GM12878 (cell line): ENCODE results near the gene ARL11. TPM values are rescaled to one million over a fixed set of nuclear protein-coding genes. Genes with fewer than 3 reads are reported as not detected.

Experiments
- ATAC-seq: fragments of 200-7000 bp; cut with Tn5 transposase; 3 replicates; pipeline ENCODE4 v1.9.1; 2020; ENCODE audit warnings: mild to moderate bottlenecking, moderate library complexity
- BruUV-seq: library from RNA; stranded (reverse); fragments of 400-500 nt; replicated peaks from 2 replicates; lab custom pipeline; 2021; lab: Mats Ljungman, UMichigan
- CTCF ChIA-PET: fragments of 300-600 bp; sonication (Branson Sonifier 250); formaldehyde crosslinking; extraction: SDS; loops from one replicate; lab custom pipeline; 2021; ENCODE audit warnings: inconsistent platforms; lab: Yijun Ruan, JAX
- POLR2A ChIA-PET: fragments of 350-600 bp; formaldehyde crosslinking; extraction: SDS; loops from one replicate; lab custom pipeline; 2021; ENCODE audit warnings: inconsistent platforms; lab: Charles Lee
- RAD21 ChIA-PET: fragments of 300-600 bp; sonication (Branson Sonifier 250); formaldehyde crosslinking; loops from one replicate; lab custom pipeline; 2023; ENCODE audit warnings: antibody characterized with exemption; ENCODE audit not compliant: unreplicated experiment; lab: Charles Lee
- SMC1A ChIA-PET: fragments of 300-600 bp; sonication (Branson Sonifier 250); formaldehyde crosslinking; loops from one replicate; lab custom pipeline; 2023; ENCODE audit not compliant: unreplicated experiment, uncharacterized antibody; lab: Charles Lee
- DNase-seq: peaks from one replicate; pipeline ENCODE4 v3.0.0-alpha.2; 2011; ENCODE audit warnings: low read depth, low spot score
- FAIRE-seq: peaks from 3 replicates; lab custom pipeline; 2011; peaks lifted over from hg19 to GRCh38; lab: Jason Lieb, UNC
- H2AFZ ChIP-seq: 2 replicates; pipeline ENCODE4 v1.6.0; 2011; ENCODE audit warnings: low read depth, low read length, control low read depth; ENCODE audit not compliant: control insufficient read depth
- H3K27ac ChIP-seq: 2 replicates; pipeline ENCODE4 v1.5.1; 2011; ENCODE audit warnings: control low read depth; ENCODE audit not compliant: control insufficient read depth, insufficient read depth
- H3K27me3 ChIP-seq, 2 experiments: replicated peaks in 1 of 2; 2 replicates each; pipeline versions ENCODE4 v1.6.0 to v1.6.1; 2011; ENCODE audit warnings: low read length in 1 of 2; ENCODE audit not compliant: control insufficient read depth in 2 of 2, insufficient read depth in 2 of 2
- H3K36me3 ChIP-seq, 2 experiments: 2 replicates each; pipeline ENCODE4 v1.5.1; 2011; ENCODE audit warnings: low read length in 1 of 2; ENCODE audit not compliant: control insufficient read depth in 2 of 2, insufficient read depth in 2 of 2
- H3K4me1 ChIP-seq: 2 replicates; pipeline ENCODE4 v1.6.1; 2011; ENCODE audit warnings: mild to moderate bottlenecking, low read length, moderate library complexity, mixed read lengths; ENCODE audit not compliant: control insufficient read depth, insufficient read depth
- H3K4me2 ChIP-seq: 2 replicates; pipeline ENCODE4 v1.6.0; 2011; ENCODE audit warnings: control low read depth; ENCODE audit not compliant: control insufficient read depth, insufficient read depth
- H3K4me3 ChIP-seq: fragments of 200-600 bp; sonication (generic); 2 replicates; pipeline ENCODE4 v1.5.1; 2016
- H3K79me2 ChIP-seq: 2 replicates; pipeline ENCODE4 v1.6.0; 2011; ENCODE audit warnings: low read length; ENCODE audit not compliant: control insufficient read depth, insufficient read depth
- H3K9ac ChIP-seq: 2 replicates; pipeline ENCODE4 v1.8.0; 2011; ENCODE audit warnings: low read length, control low read depth, mixed read lengths; ENCODE audit not compliant: control insufficient read depth, insufficient read depth
- H3K9me3 ChIP-seq: replicated peaks from 3 replicates; pipeline ENCODE4 v1.5.1; 2011; ENCODE audit warnings: mild to moderate bottlenecking, low read length; ENCODE audit not compliant: control insufficient read depth, insufficient read depth
- H4K20me1 ChIP-seq: 2 replicates; pipeline ENCODE4 v1.6.0; 2011; ENCODE audit not compliant: control insufficient read depth, insufficient read depth
- ASH2L ChIP-seq: fragments of 300-600, 200-600 bp; sonication (generic); IDR thresholded peaks from 2 replicates; pipeline ENCODE4 v1.6.1; 2017; ENCODE audit warnings: low read depth, mild to moderate bottlenecking, borderline replicate concordance
- ATF7 ChIP-seq: fragments of 450-650 bp; IDR thresholded peaks from 2 replicates; pipeline ENCODE4 v1.6.1; 2016; ENCODE audit warnings: low read depth, mild to moderate bottlenecking
- CHD4 ChIP-seq: fragments of 200-600 bp; sonication (generic); IDR thresholded peaks from 2 replicates; pipeline ENCODE4 v1.6.1; 2016; ENCODE audit warnings: mild to moderate bottlenecking
- EGR1 ChIP-seq, 2 experiments: IDR thresholded peaks; 1 replicate in 1 of 2; 2 replicates in 1 of 2; pipeline ENCODE4 v1.6.1; 2011 to 2012; ENCODE audit warnings: low read depth in 2 of 2, low read length in 2 of 2, borderline replicate concordance in 1 of 2, mild to moderate bottlenecking in 1 of 2, moderate library complexity in 1 of 2
- GABPA ChIP-seq: IDR thresholded peaks from 2 replicates; pipeline ENCODE4 v1.6.1; 2014; ENCODE audit warnings: antibody characterized with exemption, low read depth, mild to moderate bottlenecking, inconsistent platforms
- HDGF ChIP-seq: fragments of 450-650 bp; IDR thresholded peaks from 2 replicates; pipeline ENCODE4 v1.6.1; 2016; ENCODE audit warnings: antibody characterized with exemption
- HSF1 ChIP-seq: fragments of 150-350 bp; IDR thresholded peaks from 2 replicates; pipeline ENCODE4 v1.6.1; 2014; ENCODE audit warnings: mild to moderate bottlenecking, low read depth, low read length
- IRF4 ChIP-seq: IDR thresholded peaks from 2 replicates; pipeline ENCODE4 v1.6.1; 2011; ENCODE audit warnings: low read depth, low read length
- KLF5 ChIP-seq: fragments of 450-650 bp; IDR thresholded peaks from 2 replicates; pipeline ENCODE4 v1.6.1; 2014; ENCODE audit warnings: mild to moderate bottlenecking; ENCODE audit not compliant: partially characterized antibody
- MXI1 ChIP-seq: fragments of 150-350 bp; IDR thresholded peaks from 2 replicates; pipeline ENCODE4 v1.6.1; 2011; ENCODE audit warnings: low read depth, mild to moderate bottlenecking, inconsistent platforms, low read length, improper control_type of control experiment
- NFYA ChIP-seq: IDR thresholded peaks from 2 replicates; pipeline ENCODE4 v1.6.1; 2011; ENCODE audit warnings: low read depth, mild to moderate bottlenecking, low read length, improper control_type of control experiment, borderline replicate concordance
- SKIL ChIP-seq: fragments of 450-650 bp; IDR thresholded peaks from 2 replicates; pipeline ENCODE4 v1.6.1; 2017; ENCODE audit warnings: mild to moderate bottlenecking, low read depth, inconsistent platforms; ENCODE audit not compliant: poor library complexity, severe bottlenecking
- SRF ChIP-seq, 2 experiments: IDR thresholded peaks; 2 replicates each; pipeline ENCODE4 v1.6.1; 2011; ENCODE audit warnings: low read depth in 2 of 2, low read length in 2 of 2, mild to moderate bottlenecking in 1 of 2, moderate library complexity in 1 of 2
- SUPT20H ChIP-seq: IDR thresholded peaks from 2 replicates; pipeline ENCODE4 v1.6.1; 2011; ENCODE audit warnings: low read depth, mild to moderate bottlenecking, low read length, moderate library complexity, borderline replicate concordance; ENCODE audit not compliant: control insufficient read depth
- SUZ12 ChIP-seq: fragments of 200-600 bp; sonication (generic); IDR thresholded peaks from one replicate; pipeline ENCODE4 v1.6.1; 2018; ENCODE audit warnings: antibody characterized with exemption, mild to moderate bottlenecking; ENCODE audit not compliant: unreplicated experiment
- TCF3 ChIP-seq: IDR thresholded peaks from 2 replicates; pipeline ENCODE4 v1.6.1; 2012; ENCODE audit warnings: low read depth, mild to moderate bottlenecking, low read length, borderline replicate concordance; ENCODE audit not compliant: insufficient read depth
- TCF7 ChIP-seq: IDR thresholded peaks from 2 replicates; pipeline ENCODE4 v1.6.1; 2014; ENCODE audit warnings: antibody characterized with exemption, borderline replicate concordance
- ZNF217 ChIP-seq: fragments of 450-650 bp; IDR thresholded peaks from 2 replicates; pipeline ENCODE4 v1.6.1; 2017; ENCODE audit warnings: antibody characterized with exemption, mild to moderate bottlenecking
- ZSCAN29 ChIP-seq: fragments of 450-650 bp; IDR thresholded peaks from 2 replicates; pipeline ENCODE4 v1.6.1; 2017; ENCODE audit warnings: mild to moderate bottlenecking, moderate library complexity
- WGBS: methylation state at CpG from one replicate; pipeline ENCODE4 v1.1.6; 2016; ENCODE audit warnings: low lambda C conversion rate; ENCODE audit not compliant: insufficient replicate concordance, insufficient coverage; ENCODE audit errors: missing lambda C conversion rate; 5-methylcytosine and 5-hydroxymethylcytosine counted together
- in situ Hi-C: fragments of 300-500 bp; cut with MboI; formaldehyde crosslinking; loops from 9 replicates; pipeline ENCODE4 v1.14.3; 2018; ENCODE audit warnings: mixed read lengths
- intact Hi-C: fragments of 100-400 bp; cut with micrococcal nuclease; formaldehyde crosslinking; loops from one replicate; pipeline ENCODE4 v1.14.2; 2022; ENCODE audit not compliant: unreplicated experiment
- polyA plus RNA-seq, 11 experiments: library from polyadenylated mRNA; depleted of rRNA in 4 of 11; unstranded in 6 of 11; stranded (reverse) in 5 of 11; fragments of >200 nt; fragmentation: Nextera tagmentation in 4 of 11; fragmentation: Illumina TruSeq in 1 of 11; extraction: Ambion mirVana in 4 of 11; extraction: Trizol in 1 of 11; gene quantifications; 1 replicate in 1 of 11; 2 replicates in 10 of 11; pipeline versions ENCODE4 v1.2.1 to v1.2.3, GENCODE V29; 2011 to 2016; ENCODE audit warnings: inconsistent platforms in 2 of 11, missing spikeins in 2 of 11, low read depth in 1 of 11
- total RNA-seq, 4 experiments: library from RNA; depleted of rRNA in 3 of 4; stranded (reverse); fragments of >200 nt in 3 of 4; fragmentation: Illumina TruSeq in 1 of 4; extraction: Trizol in 1 of 4; gene quantifications; 2 replicates each; pipeline versions ENCODE4 v1.2.1 to v1.2.3, GENCODE V29; 2013 to 2021

Gene ARL11
- total and polyA plus RNA-seq, 10 of the 15 experiments (the other 5 are each of a cell fraction or from before 2014, with no cell fraction given): 2.0 to 7.2 (median 4.4) TPM

- TF ChIP-seq MXI1 (no peak), HSF1 (no peak), ZSCAN29 (no peak), ATF7 (no peak), TCF7 (no peak)
Observed at GRCh38 chr13:49638030-49638743, 9.9 kb downstream of the ARL11 start (continued).

- Histone ChIP-seq H2AFZ (no peak overlapping the region), H3K79me2 (no peaks in the 10 kb centered on the region), H3K4me1 (peaks cover 7% of the 10 kb centered on the region; the same call in 1 of the 2 replicates), H3K4me2 (no peak overlapping the region), H3K9ac (no peak overlapping the region), H3K27me3 (no peaks in the 10 kb centered on the region), H4K20me1 (no peaks in the 10 kb centered on the region), H3K36me3 (no peaks in the 10 kb centered on the region), H3K27ac (no peak overlapping the region), H3K4me3 (no peak overlapping the region), H3K9me3 (no peaks in the 10 kb centered on the region)
- DNase-seq: no peak
- POLR2A ChIA-PET: no interaction called here
- no TSS peak for BruUV-seq
- intact Hi-C loops: no loop called here
- in situ Hi-C loops: no loop called here
- RAD21 ChIA-PET: no interaction called here
- CTCF ChIA-PET: no interaction called here
- WGBS: 50% methylated on average over 2 of the region's 2 CpGs
- FAIRE-seq: no peak
- no peak for ATAC-seq
- SMC1A ChIA-PET: interaction anchor here (1.1 kb wide), 1 partner anchor 107 kb away, joined by 3 read pairs; no protein-coding TSS in a partner anchor
- TF ChIP-seq KLF5 (no peak), GABPA (no peak), SKIL (no peak), EGR1 (IDR thresholded peaks at IDR 0.05; ENCODE audit: borderline replicate concordance in 1 of 2, low read depth in 2 of 2, low read length in 2 of 2) (no peak), SUPT20H (no peak), IRF4 (no peak), TCF3 (no peak), CHD4 (no peak), SRF (IDR thresholded peaks at IDR 0.05; ENCODE audit: low read depth in 2 of 2, low read length in 2 of 2) (no peak), ZNF217 (no peak), ASH2L (no peak), HDGF (no peak), SUZ12 (no peak), NFYA (no peak)
Observed at GRCh38 chr13:49638744-49639072, 10.4 kb downstream of the ARL11 start.
